ENCODE measurements around the gene RHBDF2. TPM values are rescaled to one million over a fixed set of nuclear protein-coding genes. Genes with fewer than 3 reads are reported as not detected.

Gene RHBDF2
- total RNA-seq, 1 donor from 2014 or later = 36.8 TPM

DNA sequence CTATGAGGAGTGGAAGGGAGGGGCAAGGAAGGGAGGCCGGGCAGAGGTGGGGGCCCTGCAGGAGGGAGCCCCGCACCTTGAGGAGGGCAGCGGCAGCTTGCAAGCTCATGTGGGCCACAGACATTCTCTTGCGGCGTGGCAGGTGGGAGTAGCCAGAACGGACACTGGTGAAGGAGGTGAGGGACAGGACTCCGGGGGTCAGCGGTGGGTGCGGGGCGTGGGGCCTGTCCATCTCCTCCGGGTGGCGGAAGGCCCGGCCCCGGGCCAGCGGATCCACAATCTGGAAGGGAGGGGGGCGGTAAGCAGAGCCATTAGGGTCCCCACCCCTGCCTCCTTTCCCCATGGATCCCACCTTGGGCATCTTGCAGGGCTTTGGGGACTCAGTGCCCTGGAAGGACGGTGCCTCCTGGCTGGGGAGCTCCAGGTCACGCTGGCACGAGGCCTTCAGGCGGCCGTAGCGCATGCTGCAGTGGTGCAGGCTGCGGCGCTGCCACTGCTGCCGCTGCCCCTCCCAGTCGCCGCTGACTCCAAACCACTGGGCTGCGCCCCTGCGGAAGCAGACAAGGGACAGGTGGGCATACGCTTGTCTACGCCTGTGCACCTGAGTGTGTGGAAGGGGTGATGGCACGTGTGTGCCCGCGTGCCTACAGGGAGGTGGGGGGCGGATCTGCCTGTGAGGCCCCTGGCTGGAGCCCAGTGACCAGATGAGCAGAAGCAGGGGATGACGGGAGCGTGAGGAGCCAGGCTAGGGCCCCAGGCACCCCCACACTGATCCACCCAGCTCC is 22.3 kb downstream of the RHBDF2 start:
- ATAC-seq = peak; percentile 3

DNA sequence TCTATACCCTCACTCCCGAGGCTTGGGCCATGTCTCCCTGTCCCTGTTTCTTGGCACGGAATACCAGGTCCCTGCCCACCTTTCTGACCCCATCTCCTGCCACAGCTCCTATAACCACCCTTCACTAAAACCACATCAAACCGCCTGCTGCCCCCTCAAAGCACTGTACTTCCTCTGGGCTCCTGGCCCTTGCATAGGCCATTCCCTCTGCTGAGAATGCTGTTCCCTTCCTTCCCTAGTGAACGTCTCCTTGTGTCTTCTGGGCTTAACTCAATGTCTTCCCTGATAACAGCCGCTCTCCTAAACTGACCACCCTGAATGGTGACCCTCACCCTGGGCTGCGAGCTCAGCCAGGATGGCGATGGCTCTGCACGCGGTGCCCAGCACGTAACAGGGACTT is 23.1 kb downstream of the RHBDF2 start:
- ATAC-seq = no peak

DNA sequence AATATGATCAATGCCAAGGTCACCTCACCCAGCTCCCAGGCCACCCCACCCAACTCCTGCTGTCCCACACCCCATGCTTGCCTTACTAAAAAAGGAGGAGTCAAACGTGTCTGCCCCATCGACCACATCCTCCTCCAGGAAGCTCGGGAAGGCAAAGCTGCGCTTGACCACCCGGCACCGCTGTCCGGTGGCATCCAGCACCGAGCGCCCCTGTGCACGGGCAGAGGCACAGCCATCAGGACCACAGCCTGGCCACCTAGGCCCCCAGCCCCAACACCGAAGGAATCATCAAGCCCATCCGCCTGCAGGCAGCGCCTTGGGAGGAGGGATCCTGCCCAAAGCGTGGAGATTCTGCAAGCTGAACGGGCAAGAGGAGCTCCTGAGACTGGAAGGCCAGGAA is 23.6 kb downstream of the RHBDF2 start:
- ATAC-seq = no peak

DNA sequence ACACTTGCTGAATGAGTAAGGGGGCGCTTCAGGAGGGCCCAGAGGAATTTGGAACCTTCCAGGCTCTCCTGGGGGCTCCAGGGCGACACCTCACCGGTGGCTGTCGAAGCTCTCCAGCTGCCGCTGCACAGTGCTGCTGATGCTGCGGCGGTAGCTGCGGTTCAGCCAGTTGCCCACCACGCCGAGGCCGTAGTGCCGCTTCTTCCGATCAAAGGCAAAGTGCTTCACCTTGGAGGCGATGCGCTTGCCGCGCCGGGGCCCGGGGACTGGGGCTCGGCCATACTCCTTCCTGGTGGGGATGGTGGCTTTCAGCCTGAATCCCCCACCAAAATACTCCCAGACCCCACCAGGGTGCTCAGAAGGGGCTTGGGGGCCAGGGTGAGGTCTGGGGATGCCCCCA is 24.5 kb downstream of the RHBDF2 start:
- ATAC-seq = no peak

DNA sequence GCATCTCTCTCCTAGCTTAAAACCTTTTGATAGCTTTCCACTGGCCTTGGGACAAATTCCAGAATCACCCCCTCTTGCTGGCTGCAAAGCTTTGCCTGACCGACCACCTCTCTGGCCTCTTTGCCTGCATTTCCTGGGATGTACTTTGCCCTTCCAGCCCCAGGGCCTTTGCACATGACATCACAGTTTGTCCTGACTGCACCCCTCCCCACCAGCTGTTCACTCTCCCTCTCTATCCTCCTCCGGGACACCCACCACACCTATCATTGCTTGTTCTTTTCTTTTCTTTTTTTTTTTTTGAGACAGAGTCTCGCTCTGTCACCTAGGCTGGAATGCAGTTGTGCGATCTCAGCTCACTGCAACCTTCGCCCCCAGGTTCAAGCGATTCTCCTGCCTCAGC is 25.9 kb downstream of the RHBDF2 start:
- ATAC-seq = no peak

DNA sequence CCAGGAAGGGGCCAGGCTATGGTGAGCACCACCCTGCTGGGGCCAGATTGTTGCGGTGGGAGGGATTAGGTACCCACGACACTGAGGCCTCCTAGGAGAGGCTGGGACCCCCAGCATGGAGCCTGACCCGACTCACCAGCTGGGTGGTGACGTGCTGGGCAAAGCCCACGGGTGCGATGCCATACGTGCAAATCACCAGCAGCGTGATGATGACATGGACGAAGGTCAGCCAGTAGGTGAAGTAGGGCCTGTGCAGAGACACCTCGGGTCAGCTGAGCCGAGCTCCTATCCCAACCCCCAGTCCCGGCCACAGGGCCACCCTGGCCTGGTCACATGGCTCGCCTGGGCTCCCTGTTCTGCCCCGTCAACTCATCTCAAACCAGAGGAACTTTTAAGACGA is 26.3 kb downstream of the RHBDF2 start:
- ATAC-seq = no peak

DNA sequence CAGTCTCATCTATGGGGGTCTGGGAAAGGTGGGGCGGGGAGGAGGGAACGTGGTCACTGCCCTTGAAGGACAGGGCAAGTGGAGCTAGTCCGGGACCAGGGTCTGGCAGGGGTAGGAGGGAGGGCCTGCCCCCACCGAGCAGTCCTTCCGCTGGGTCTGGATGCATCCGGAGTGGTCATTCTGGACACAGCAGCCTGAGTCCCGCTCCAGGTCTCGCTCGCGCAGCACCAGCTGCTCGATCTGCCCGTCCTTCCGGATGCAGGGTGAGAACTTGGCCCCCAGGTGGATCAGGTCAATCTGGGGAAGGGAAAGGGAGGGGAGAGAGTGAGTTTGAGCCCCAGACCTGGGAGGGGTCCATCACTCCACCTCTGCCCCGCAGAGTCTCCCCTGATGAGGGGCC is 27.0 kb downstream of the RHBDF2 start:
- ATAC-seq = no peak

DNA sequence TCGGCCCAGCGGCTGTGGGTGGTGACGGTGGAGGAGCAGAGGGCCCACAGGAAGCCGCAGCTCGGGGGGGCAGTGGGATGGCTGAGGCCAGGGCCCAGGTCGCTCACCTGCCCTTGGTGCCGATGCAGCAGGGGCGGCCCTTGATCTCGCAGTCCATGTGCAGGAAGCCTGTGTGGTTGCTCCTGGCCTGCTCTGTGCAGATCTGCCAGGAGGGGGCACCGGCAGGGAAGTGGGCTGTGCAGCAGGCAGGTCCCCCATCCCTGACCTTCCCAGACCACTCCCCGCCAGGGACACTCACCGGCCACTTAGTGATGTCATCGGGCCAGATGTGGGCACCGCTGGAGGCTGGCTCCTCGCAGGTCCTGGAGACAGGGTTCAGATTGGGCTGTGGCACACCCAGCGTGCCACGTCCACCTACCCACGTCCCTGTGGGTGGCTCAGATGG is 27.7 kb downstream of the RHBDF2 start:
- ATAC-seq = no peak

DNA sequence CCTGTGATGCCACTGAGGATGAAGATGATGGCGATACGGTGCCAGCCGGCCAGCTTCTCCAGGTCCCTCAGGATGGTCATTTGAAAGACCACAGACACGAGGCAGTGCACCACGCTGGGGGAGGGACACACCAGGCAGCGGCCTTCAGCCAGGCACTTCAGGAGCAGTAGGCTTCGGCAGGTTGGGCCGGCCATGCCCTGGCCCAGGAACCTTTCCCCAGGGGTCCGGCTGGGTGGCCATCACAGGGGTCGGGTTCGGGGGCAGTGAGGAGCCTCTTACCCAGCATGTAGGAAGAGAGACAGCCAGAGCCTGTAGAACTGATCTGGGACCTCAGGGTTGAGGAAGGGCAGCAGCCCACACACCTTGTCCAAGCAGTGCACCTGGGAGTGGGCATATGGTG is 28.5 kb downstream of the RHBDF2 start:
- no peak for ATAC-seq

DNA sequence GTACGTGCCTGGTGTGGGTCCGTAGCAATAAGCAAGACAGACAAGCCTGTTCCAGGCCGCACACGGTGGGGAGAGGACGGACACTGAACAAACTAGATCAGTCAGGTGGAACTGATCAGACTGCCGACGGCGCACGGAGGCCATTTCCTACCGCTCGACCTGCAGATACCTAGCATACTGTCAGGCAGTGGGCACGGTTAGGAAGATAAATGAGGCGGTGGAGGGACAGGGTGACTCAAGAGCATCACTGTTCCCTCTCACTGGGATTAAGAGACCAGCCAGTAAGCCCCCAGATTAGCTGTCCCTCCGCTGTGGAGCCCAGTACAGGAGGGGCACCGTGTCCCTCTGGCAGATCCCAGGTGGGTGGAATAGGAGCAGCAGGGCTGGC is 29.0 kb downstream of the RHBDF2 start:
- ATAC-seq = no peak

DNA sequence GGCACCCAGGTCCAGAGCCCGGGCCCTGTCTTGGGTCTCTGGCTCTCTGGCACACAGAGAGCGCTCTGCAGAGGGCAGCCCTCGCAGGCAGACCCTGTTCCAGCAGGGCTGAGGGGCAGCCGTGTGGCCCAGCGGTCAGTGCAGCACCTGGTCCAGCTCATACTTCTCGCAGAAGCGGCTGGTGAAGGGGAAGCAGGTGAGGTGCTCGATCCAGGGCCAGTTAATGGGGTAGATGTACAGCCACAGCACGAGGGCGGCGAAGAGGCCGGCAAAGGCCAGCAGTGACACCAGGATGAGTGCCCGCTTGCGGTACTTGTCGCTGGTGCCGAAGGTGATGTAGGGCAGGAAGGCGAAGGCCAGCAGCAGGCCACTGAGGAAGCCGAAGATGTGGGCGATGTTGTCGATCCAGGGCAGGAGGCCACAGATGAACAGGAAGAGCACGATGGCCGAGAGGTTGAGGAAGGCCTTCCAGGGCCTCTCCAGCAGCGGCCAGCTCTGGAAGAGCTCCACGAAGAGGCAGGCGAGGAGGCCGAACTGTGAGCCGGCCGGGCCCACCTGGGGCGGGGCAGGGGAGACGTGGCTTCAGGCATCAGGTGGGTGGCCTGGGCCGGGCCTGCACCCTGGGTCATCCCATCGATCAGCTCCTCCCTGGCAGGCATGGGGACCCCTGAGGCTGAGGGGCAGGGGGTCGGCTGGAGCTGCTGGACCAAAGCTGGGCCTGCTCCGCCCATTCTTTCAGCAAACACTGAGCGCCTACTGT is 29.5 kb downstream of the RHBDF2 start:
- no peak for ATAC-seq

DNA sequence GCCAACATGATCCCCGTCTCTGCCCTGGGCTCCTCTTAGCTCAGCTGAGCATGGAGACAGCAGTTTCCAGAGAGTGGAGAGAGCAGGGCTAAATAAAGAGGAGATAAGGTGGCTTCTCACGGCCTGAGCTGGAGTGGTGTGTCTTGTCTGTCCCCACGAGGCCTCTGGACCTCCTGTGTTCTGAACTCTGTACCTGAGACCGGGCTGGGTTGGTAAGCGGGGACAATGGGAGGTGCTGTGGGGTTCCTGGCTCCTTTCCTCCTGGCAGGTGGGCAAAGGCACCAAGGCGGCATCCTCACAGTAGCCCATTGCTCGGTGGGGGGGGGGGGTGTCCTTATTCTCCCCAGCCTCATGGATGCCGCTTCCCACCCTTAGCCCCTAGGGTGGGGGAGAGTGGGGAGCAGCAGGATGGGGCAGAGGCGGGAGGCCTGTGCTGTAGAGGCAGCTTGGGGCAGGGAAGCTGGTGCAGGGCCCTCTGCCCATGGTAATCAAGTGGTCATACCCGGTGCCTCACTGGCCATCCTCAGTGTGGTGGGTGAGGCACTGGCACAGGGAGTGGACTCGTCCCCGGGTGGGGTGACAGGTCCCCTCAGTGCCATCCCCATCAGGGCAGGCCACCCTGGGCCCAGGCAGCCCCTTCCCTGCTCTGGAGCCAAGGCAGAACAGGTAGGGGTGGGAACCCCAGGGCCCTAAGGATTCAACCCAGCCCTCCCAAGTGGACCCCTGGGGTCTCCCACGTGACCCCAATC is 31.1 kb downstream of the RHBDF2 start:
- no peak for ATAC-seq

DNA sequence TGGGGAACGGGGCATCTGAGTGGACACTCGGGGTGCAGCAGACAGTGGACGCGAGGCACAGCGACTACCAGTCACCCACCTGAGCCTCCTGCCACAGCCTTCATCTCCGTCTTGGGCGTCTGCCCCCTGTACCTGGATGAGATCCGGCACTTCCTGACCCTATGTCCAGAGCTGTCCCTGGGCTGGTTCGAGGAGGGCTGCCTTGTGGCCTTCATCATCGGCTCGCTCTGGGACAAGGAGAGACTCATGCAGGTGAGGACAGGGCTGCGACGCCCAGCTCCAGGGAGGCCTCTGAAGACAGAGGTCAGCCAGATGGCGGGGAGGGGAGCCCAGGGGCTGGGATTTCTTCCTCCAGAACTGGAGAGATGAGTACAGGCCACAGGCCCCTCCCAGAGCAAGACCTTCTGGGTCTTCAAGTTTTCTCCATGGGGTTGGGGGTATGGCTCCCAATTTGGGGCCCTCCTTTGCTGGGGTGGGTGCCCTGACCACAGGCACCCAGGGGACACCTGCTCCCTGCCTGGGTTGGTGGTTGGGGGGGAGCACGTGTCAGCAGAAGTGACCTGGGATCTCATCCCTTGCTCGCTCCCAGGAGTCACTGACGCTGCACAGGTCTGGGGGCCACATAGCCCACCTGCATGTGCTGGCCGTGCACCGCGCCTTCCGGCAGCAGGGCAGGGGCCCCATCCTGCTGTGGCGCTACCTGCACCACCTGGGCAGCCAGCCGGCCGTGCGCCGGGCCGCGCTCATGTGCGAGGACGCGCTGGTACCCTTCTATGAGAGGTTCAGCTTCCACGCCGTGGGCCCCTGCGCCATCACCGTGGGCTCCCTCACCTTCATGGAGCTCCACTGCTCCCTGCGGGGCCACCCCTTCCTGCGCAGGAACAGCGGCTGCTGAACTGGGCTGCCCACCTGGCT is 31.9 kb downstream of the RHBDF2 start:
- no peak for ATAC-seq

DNA sequence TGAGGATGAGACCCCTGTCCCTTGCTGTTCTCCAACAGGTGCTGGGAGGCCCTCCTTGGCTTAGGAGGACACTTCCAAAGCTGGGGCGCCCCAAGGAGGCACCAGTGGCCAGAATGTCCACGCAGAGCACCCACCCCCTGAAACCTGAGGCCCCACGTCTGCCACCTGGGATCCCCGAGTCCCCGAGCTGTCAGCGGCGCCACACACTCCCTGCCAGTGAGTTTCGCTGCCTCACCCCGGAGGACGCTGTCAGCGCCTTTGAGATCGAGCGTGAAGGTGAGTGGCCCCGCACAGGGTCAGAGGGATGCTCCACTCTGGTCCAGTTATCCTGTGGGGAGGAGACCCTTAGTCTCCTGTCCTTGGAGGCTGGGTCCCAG is 32.6 kb downstream of the RHBDF2 start:
- no peak for ATAC-seq

DNA sequence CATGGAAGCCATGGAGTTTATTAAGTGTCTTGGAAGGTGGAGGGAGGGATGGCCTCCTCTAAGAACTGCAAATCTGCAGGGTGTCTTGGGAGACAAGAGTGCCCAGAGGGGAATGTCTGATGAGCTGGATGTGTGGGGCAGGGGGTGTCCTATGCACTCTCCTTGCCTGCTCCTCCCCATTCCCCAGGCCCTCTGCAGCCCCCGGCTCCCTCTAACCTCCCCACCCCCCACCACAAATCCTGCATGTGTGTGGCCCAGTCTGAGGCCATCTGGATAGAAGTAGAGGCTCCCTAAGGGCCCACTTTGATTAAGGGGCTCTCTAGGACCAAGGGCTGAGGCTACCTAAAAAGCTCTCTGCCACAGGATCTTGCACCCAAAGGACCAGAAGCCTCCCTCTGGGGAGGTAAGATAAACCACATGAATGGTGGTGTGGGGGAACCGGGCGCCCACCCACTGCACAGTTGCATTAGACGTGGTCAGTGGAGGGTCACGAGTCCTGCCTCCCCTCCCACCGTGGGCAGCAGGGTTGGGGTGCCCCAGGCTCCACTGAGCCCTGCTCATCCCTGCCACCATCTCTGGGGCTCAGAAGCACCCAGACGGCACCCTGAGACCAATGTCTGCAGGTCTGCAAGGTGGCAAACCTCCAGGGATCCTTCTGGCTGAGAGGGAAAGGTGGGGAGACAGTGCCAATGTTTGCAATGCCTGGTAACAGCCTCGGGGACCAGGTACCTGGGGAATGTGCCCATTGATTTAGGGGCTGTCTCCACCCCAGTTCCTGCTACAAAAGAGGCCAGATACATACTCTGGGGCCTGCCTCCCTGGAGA is 33.2 kb downstream of the RHBDF2 start:
- no peak for ATAC-seq

DNA sequence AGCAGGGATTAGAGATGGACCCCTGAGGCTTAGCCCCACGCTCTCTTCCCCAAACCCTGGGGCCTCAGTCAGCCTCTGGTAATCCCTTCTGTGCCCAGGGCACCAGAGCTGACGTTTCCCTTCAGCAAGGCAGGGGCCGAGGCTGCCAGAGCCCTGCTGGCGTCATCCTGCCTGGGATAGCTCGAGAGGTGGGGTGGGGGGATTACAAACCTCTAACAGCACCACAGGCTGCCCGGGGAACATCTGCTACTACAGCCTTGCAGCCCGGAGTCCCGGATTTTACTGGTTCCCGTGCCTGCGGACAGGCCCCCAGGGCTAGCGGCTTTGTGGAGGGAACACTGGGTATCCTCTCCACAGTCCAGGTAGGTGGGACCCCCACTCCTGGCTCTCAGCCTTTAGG is 33.9 kb downstream of the RHBDF2 start, which contains the start of gene AANAT:
Gene AANAT, plus strand, starts transcription at position 238 of the 400 bp plus-strand sequence. CDS start 1,144 bp downstream, outside the sequence.
- ATAC-seq = no peak

DNA sequence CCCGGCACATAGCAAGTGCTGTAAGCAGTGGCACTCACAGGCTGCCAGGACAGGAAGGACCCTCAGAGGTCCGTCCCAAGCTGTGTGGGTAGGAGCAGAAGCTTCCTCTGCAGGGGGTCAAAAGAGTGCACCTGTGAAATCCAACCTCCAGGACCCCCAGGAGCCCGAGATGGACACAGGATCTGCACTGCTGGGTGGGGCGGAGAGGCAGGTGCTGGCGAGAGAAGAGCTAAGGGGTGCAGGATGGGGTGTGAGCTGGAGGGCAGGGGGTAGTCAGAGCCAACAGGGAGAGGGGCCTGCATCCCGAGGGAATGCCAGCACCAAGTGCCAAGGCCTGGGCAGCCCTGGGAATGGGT is 34.5 kb downstream of the RHBDF2 start:
- peak; percentile 5 for ATAC-seq

DNA sequence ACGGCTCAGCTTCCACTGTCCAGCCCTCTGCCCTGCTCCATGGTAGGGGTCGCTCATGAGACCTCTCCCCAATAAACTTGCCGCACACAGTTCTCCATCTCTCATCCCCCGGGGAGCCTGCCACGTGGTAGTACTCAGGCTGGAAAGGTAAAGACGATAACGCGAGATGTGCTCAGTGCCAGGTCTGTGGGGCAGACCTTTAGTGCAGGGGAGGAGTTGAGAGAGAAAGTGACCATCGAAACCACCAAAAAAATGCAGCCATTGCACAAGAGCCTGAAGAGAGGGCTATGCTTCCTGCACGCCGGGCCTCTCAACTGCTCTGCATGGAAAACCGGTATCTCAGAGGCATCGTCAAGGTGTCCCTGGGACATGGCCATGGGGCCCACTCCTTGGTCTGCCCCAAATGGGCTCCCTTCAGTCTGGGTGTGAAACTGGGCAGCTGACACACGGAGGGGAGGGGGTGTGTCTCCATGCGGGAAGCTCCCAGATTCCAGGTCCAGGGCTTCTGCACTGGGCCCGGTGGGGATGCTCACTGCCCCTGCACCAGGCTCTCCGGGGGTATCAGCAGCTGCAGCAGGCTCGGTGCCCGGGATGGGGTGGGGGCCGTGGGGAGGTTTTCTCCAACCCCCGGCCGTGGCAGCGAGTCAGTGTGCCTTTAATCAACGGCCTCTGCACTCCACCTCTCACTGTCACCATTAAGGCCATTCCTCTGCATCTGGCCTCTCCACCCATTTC is 38.5 kb downstream of the RHBDF2 start:
- ATAC-seq = no peak

DNA sequence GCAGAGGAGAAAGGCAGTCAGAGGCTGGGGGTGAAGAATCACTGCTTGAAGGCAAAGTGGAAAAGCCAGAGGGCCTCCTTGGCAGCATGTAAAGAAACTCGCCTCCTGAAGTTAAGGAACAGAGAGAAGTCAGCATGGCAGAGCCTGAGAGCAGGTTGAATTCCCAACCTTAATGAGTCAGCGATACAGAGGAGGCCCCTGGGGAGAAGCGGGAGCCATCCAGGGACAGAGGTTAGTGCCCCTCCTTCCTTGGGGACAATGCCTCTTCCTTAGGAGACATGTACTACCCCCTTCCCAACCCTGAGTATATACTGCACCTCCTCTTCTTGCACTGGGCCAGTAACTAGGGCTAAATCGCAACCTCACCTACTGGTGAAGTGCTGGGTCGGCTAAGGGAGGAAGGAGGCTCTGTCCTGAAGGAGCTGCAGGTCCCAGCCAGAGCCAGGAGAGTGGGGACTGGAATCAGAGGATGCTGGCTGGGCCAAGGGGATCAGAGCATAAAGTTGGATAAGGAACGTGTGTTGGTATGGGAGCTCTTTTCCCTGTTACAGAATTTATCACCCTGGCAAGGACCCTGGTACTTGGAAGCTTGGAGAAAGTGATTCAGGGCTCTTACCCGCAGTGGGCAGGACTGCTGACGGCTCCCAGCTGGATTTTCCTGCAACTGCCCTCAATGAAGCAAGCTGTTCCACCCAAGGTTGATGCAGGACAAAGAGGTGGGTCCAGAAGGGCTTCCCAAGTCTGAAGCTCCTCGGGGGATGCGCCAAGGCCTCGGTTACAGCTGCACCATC is 39.3 kb downstream of the RHBDF2 start:
- ATAC-seq = no peak

DNA sequence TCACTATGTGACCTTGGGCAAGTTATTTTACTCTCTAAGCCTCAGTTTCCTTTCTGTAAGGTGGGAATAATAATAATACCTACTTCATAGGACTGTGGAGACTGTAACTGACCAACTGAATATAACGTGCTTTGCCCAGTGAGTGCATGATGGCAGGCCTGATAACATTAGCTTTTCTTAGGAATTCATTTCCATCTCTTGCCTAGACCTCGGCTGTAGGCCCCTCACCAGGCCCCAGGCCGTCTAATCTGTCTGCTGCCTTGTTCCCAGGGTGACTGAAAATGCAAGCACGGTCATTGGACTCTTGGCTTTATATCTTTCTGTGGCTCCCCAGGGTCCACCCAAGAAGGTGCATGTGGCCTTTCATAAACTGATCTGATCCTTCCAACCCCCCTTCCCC is 41.5 kb downstream of the RHBDF2 start:
- no peak for ATAC-seq

Measured in esophagus mucosa (tissue), 1 donor.